ENCODE results near the gene RGS3.

The RGS3 gene

DNA sequence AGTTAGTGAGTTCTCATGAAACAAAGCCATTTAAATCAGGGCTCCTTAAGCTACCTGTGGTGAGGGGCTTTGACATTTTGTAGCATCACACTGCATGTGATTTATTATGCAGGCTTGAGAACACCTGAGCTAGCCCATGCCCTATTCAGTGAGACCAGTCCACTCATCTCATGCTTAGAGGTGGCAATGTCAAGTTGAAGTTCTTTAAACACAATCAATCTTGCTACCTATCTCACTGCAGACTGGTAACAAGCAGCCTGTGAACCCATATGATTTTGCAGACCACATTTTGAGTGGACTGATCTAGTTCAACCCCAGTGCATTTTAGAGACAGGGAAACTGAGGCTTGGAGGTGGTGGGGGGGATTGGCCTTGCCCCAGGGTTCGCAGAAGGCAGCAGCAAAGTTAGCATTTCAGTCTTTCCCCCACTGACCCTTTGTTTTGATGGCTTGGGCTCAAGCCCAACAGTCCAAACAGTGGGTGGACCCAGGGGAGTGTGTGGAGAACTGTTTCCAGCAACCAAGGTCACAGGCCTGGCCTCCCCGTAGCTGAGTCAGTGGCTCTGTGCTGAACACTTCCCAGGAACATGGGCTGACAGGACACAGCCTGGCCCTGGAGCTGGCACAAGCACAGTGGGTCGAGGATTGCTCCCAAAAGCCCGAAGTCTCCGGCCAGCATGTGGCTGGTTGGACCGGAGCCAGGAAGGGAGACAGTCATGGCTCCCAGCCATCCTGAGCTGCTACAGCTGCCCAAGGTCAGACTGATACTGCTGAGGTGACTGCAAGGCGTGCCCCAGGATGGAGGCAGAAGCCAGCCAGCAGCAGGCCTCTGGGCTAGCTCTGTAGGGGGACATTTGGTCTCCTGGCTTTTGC, 95.3 kb downstream of the RGS3 start:
- no peak for DNase-seq

GRCh38 chr9:113559834-113560800, 96.6 kb downstream of the RGS3 start:
- DNase-seq, result no peak

- DNase-seq, result no peak
These were observed 99.3 kb downstream of the RGS3 start for GRCh38 chr9:113562653-113563381.

- no peak for DNase-seq
These were observed 100.4 kb downstream of the RGS3 start for GRCh38 chr9:113563826-113564497.

DNA sequence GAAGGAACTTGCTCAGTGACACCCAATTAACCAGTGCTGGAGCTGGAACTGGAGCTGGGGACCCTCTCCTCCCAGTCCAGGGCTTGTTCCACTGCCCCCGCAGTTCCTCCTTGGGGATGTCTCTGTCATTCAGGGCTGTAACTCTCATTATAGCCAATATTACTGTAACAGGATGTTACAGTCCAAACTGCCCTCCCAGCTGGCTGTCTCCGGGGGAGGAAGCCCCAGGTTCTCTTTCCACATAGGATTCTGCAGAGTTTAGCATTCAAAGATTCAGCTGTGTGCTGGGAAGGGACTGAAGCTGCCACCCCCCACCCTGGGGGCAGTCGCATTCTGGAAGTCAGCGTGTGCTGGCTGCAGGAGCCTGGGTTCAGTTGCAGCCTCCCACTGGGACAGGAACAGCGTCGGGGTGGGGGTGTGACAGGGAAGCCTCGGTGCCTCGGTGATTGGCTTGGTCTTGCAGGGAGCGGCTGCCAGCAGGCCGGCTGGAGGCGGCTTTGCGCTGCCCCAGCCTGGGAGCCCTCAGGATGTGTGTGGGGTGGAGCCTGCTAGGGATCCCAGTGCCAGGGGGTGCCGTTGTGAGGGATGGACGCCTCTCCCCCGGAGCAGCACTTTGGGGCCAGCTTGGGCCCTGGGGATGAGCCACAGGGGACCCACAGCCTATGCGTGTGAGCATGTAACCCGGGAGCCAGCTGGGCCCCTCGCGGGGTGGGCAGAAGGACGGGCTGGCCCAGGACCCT, 101.1 kb downstream of the RGS3 start:
- DNase-seq, result no peak

- no peak for DNase-seq
These were observed 102.6 kb downstream of the RGS3 start for GRCh38 chr9:113566016-113566711.

- no peak for DNase-seq
These were observed 103.2 kb downstream of the RGS3 start for GRCh38 chr9:113566712-113567071.

DNA sequence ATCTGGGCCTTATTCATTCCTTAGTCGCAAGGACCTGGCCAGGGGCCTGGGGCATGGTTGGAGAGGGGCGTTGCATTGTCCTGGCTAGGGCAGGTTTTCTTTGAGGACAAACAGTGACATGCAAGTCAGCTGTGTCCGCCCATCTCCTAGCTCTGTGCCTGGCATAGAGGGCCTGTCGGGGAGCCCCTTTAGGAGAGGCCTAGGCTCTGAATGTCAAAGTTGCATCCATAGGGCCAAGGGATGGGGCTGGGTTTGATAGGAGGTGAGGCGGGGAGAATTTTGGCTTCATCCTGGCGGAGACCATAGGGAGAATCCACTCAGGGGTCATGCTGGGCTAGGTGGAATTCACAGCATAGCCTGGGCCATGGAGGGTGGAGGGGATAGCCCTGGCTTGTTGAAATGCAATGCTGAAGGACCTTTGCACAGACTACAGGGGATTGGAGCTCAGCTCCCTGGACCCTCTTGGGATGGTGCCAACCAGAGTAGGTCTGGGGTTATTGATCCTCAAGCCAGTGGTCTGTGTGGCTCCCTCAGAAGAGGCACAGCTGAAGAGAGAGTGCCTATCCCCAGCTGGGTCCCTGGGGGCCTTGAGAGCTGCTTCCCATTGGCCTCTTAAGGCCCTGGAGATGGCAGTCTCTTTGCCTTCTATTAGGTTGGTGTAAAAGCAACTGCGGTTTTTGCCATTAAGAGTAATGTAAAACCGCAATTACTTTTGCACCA, 104.0 kb downstream of the RGS3 start:
- no peak for DNase-seq

- no peak for DNase-seq
These were observed 104.5 kb downstream of the RGS3 start for GRCh38 chr9:113568081-113568435.

- no peak for DNase-seq
These were observed 105.2 kb downstream of the RGS3 start for GRCh38 chr9:113568571-113569321.

DNA sequence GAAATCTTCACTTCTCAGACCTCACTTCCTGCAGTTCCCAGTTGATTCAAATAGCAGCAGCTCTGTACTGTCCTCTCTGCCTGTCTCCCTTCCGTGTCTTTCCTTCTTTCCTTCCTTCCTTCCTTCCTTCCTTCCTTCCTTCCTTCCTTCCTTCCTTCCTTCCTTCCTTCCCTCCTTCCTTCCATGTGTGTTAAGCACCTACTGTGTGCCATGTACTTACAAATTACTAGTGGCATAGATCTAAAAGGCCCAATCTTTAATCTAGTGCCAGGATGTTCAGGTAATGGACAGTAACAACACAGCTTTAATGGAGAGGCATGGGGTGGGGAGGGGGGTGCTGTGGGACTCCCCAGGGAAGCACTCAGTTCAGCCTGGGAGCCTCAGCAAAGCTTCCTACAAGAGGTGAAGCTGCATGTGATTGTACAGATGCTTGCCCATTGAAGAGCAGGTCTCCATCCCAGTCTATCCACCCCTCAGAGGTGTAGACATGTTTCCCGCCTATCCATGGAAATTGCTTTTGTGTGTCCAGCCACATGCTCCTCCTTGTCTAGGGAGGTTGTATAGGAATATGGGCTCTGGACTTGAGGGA, 106.0 kb downstream of the RGS3 start:
- DNase-seq, result no peak

- DNase-seq, result no peak
These were observed 106.6 kb downstream of the RGS3 start for GRCh38 chr9:113570106-113570505.

DNA sequence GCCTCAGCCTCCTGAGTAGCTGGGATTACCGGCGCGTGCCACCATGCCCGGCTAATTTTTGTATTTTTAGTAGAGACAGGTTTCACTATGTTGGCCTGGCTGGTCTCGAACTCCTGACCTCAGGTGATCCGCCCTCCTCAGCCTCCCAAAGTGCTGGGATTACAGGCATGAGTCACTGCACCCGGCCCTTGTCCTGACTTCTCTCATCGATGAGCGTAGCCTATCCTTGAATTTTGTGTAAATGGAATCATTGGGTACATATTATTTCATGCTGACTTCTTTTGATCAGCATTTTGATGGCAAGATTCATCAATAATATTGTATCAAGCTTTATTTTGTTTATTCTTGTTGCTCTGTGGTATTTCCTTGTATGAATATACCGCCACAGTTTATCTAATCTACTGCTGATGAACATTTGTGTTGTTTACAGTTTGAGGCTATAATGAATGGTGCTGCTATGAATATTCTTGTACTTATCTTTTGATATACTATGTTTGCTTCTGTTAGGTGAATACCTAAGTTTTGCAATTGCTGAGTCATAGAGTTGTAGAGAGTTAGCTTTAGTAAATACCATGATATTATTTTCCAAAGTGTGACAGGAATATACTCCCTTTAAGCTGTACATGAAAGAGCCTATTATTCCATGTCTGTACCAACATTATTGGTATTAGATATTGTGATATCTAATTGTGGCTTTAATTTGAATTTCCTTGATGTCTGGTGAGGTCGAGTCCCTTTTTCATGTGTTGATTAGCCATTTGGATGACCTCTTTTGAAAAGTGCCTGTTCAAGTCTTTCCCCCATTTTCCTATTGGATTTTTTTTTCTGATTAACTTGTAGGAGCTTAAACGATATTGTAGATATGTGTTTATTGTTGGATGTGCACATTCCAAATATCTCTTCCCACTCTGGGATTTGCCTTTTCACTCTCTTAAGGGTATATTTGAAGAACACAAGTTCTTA, 107.5 kb downstream of the RGS3 start:
- no peak for DNase-seq

DNA sequence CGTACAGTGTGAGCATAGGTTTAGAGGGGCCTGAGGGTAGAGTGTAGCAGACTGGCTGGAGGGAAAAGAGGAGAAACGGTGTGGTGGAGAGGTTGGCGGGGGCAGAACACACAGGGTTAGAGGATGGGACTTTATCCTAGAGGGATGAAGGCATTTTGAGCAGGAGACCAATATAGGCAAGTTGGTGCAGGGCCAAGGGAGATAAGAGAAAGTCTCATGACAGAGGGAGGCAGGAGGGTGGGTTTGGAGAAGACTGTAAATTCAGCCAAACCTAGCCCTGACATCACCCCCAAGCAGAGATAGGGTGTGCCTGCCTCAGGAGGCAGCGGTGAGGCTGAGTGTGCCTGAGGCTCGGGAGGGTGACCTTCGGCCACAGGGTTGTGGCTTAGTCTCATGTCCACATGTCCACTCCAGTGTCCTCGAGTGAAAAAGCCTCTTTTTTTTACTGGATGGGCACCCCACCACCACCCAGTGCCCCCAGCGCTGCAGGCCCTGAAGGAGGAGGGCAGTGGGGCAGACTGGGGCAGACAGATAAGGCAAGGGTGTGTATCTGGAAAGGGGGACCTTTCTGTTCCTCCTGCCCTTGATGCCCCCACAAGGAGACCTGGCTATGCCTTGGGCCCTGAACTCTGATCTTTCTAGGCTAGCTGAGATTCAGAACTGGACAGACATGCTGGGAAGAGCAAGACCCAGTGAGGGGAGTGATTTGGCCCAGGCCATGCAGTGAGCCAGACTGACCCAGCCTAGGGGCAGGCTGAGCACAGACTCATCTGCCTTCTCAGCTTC, 108.7 kb downstream of the RGS3 start:
- DNase-seq, result no peak

- no peak for DNase-seq
These were observed 109.8 kb downstream of the RGS3 start for GRCh38 chr9:113573046-113573958.

GRCh38 chr9:113573959-113574352, 110.4 kb downstream of the RGS3 start:
- DNase-seq, result no peak

All from T-helper 1 cell (primary cell).